Measurements from ENCODE around the gene MEF2A. TPM values are rescaled to one million over a fixed set of nuclear protein-coding genes. Genes with fewer than 3 reads are reported as not detected.

The MEF2A gene
- total and polyA plus RNA-seq, 10 of the 15 experiments (the other 5 are each of a cell fraction or from before 2014, with no cell fraction given), result 7.2 to 46.7 (median 35.9) TPM

DNA sequence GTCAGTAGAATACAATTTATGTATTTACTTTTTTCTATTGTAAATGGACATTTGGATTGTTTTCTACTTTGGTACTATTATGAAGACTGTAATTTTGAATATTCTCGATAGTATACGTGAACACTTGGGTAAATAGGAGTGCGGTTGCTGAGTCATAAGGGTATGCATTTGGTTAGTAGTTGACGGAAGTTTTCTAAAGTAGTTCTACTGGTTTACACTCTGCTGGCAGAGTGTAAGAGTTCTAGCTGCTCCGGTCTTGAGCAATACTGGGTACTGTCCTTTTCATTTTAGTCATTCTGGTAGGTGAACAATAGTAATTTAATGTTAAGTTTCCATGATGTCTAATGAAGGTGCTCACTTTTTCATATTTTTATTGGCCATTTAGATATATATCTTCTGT, 70.0 kb downstream of the MEF2A start (continued):
- no peak for TF ChIP-seq ZBTB11 (CRISPR knock-in tag; IDR thresholded peaks at IDR 0.05)
- TF ChIP-seq, protein P1, sequence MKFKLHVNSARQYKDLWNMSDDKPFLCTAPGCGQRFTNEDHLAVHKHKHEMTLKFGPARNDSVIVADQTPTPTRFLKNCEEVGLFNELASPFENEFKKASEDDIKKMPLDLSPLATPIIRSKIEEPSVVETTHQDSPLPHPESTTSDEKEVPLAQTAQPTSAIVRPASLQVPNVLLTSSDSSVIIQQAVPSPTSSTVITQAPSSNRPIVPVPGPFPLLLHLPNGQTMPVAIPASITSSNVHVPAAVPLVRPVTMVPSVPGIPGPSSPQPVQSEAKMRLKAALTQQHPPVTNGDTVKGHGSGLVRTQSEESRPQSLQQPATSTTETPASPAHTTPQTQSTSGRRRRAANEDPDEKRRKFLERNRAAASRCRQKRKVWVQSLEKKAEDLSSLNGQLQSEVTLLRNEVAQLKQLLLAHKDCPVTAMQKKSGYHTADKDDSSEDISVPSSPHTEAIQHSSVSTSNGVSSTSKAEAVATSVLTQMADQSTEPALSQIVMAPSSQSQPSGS (IDR thresholded peaks at IDR 0.05; ENCODE audit: low read length), result 0 out of 2 replicates have a peak, but pooled peaks have one; percentile 23
- no peak for TF ChIP-seq SUZ12 (IDR thresholded peaks at IDR 0.05; ENCODE audit: unreplicated experiment)
- no peak for TF ChIP-seq PAX5 (IDR thresholded peaks at IDR 0.05; ENCODE audit: borderline replicate concordance, low read depth, low read length)
- TF ChIP-seq TCF12 (IDR thresholded peaks at IDR 0.05; ENCODE audit: low read depth, low read length), result no peak
- no peak for TF ChIP-seq PKNOX1 (IDR thresholded peaks at IDR 0.05)
- TF ChIP-seq, protein P2, sequence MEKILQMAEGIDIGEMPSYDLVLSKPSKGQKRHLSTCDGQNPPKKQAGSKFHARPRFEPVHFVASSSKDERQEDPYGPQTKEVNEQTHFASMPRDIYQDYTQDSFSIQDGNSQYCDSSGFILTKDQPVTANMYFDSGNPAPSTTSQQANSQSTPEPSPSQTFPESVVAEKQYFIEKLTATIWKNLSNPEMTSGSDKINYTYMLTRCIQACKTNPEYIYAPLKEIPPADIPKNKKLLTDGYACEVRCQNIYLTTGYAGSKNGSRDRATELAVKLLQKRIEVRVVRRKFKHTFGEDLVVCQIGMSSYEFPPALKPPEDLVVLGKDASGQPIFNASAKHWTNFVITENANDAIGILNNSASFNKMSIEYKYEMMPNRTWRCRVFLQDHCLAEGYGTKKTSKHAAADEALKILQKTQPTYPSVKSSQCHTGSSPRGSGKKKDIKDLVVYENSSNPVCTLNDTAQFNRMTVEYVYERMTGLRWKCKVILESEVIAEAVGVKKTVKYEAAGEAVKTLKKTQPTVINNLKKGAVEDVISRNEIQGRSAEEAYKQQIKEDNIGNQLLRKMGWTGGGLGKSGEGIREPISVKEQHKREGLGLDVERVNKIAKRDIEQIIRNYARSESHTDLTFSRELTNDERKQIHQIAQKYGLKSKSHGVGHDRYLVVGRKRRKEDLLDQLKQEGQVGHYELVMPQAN (conservative IDR thresholded peaks at IDR 0.05), result no peak
- TF ChIP-seq FOXM1 (IDR thresholded peaks at IDR 0.05; ENCODE audit: low read depth, low read length), result no peak
- no peak for TF ChIP-seq ASH2L (IDR thresholded peaks at IDR 0.05; ENCODE audit: borderline replicate concordance, low read depth)
- TF ChIP-seq POU2F2 (IDR thresholded peaks at IDR 0.05; ENCODE audit: borderline replicate concordance, low read depth, low read length), result no peak
- peak; percentile 41; the same call in 1 of the 2 replicates for TF ChIP-seq CBFB (IDR thresholded peaks at IDR 0.05; ENCODE audit: low read depth)
- TF ChIP-seq NBN (IDR thresholded peaks at IDR 0.05), result no peak
- no peak for TF ChIP-seq ZNF384 (IDR thresholded peaks at IDR 0.05; ENCODE audit: borderline replicate concordance, low read depth, low read length)
- peak; percentile 83 for TF ChIP-seq JUNB (IDR thresholded peaks at IDR 0.05)
- TF ChIP-seq PAX8 (IDR thresholded peaks at IDR 0.05), result no peak
- TF ChIP-seq NFIC (IDR thresholded peaks at IDR 0.05; ENCODE audit: low read depth, low read length), result peak; percentile 48; the same call in 1 of the 2 replicates
- no peak for TF ChIP-seq HDAC6 (IDR thresholded peaks at IDR 0.05; ENCODE audit: unreplicated experiment)
- TF ChIP-seq RCOR1 (conservative IDR thresholded peaks at IDR 0.05; ENCODE audit: low read depth, low read length), result no peak
- TF ChIP-seq SMAD5 (IDR thresholded peaks at IDR 0.05; ENCODE audit: low read depth), result no peak
- TF ChIP-seq MYC (IDR thresholded peaks at IDR 0.05; ENCODE audit: insufficient read depth, insufficient read length, insufficient replicate concordance, low read length, severe bottlenecking), result no peak
- TF ChIP-seq, protein P3, sequence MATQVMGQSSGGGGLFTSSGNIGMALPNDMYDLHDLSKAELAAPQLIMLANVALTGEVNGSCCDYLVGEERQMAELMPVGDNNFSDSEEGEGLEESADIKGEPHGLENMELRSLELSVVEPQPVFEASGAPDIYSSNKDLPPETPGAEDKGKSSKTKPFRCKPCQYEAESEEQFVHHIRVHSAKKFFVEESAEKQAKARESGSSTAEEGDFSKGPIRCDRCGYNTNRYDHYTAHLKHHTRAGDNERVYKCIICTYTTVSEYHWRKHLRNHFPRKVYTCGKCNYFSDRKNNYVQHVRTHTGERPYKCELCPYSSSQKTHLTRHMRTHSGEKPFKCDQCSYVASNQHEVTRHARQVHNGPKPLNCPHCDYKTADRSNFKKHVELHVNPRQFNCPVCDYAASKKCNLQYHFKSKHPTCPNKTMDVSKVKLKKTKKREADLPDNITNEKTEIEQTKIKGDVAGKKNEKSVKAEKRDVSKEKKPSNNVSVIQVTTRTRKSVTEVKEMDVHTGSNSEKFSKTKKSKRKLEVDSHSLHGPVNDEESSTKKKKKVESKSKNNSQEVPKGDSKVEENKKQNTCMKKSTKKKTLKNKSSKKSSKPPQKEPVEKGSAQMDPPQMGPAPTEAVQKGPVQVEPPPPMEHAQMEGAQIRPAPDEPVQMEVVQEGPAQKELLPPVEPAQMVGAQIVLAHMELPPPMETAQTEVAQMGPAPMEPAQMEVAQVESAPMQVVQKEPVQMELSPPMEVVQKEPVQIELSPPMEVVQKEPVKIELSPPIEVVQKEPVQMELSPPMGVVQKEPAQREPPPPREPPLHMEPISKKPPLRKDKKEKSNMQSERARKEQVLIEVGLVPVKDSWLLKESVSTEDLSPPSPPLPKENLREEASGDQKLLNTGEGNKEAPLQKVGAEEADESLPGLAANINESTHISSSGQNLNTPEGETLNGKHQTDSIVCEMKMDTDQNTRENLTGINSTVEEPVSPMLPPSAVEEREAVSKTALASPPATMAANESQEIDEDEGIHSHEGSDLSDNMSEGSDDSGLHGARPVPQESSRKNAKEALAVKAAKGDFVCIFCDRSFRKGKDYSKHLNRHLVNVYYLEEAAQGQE (IDR thresholded peaks at IDR 0.05; ENCODE audit: low read depth, low read length), result no peak
